PFSK-1 (cell line): Measurements from ENCODE around the gene PRKN.

Source experiments
- POLR2AphosphoS5 ChIP-seq: IDR thresholded peaks from 2 replicates; pipeline ENCODE4 v1.6.1; 2012; ENCODE audit warnings: low read depth, mild to moderate bottlenecking, control low read depth, low read length, moderate library complexity
- SIN3A ChIP-seq: IDR thresholded peaks from 2 replicates; pipeline ENCODE4 v1.6.1; 2012; ENCODE audit warnings: mild to moderate bottlenecking, low read length, moderate library complexity, borderline replicate concordance; ENCODE audit not compliant: insufficient read depth
- TAF1 ChIP-seq: IDR thresholded peaks from 2 replicates; pipeline ENCODE4 v1.6.1; 2012; ENCODE audit warnings: low read length, control low read depth, borderline replicate concordance; ENCODE audit not compliant: insufficient read depth

DNA sequence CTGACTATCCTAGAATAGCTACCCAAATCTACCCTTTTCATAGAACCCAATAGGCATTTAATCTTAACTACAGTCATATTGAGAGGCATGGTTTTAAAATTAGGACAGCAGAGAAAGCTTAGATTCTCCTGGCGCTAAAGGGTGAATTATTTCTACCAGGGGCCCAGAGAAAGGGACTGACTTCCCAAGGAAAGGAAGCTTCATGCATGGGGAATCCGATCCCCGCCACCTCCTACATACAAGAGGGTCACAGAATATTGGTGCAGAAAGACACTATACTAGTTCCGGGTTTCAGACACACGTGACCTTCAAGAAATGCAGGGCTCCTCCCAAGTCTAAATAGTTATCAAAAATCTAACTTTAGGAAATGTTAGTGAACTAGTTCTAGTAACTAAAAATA lies 130.9 kb downstream of the PRKN start:
- TF ChIP-seq TAF1 (no peak), SIN3A (no peak), POLR2AphosphoS5 (no peak)
